CD4-positive, alpha-beta memory T cell (primary cell): Measurements from ENCODE around the gene IMP3. TPM values are rescaled to one million over a fixed set of nuclear protein-coding genes. Genes with fewer than 3 reads are reported as not detected.

ENCODE experiments used
- CTCF ChIA-PET: fragments of 350-600 bp; sonication (Branson Sonifier 250); formaldehyde crosslinking; loops from one replicate; lab custom pipeline; 2021; ENCODE audit warnings: inconsistent platforms; ENCODE audit not compliant: partially characterized antibody; lab: Charles Lee
- POLR2A ChIA-PET: fragments of 350-600 bp; sonication (Branson Sonifier 250); formaldehyde crosslinking; loops from one replicate; lab custom pipeline; 2021; ENCODE audit not compliant: partially characterized antibody; lab: Charles Lee
- DNase-seq, 5 donors: peaks; one replicate each; pipeline versions ENCODE4 v3.0.0 to v3.0.0-alpha.2; 2020 to 2022; ENCODE audit warnings: mixed read lengths in 1 of 5
- H3K27ac ChIP-seq: one replicate; pipeline ENCODE4 v1.7.0; 2013; ENCODE audit warnings: low read depth, low read length
- H3K27me3 ChIP-seq: 2 replicates; pipeline ENCODE4 v1.7.0; 2013; ENCODE audit warnings: mild to moderate bottlenecking, low read length, moderate library complexity; ENCODE audit not compliant: insufficient read depth
- H3K36me3 ChIP-seq: 2 replicates; pipeline ENCODE4 v1.7.0; 2013; ENCODE audit warnings: mild to moderate bottlenecking, low read length, moderate library complexity; ENCODE audit not compliant: insufficient read depth
- H3K4me1 ChIP-seq: 2 replicates; pipeline ENCODE4 v1.7.0; 2013; ENCODE audit warnings: mild to moderate bottlenecking, low read length, moderate library complexity; ENCODE audit not compliant: insufficient read depth
- H3K4me3 ChIP-seq, 2 donors: one replicate each; pipeline ENCODE4 v1.7.0; 2013; ENCODE audit warnings: low read length in 2 of 2, mild to moderate bottlenecking in 1 of 2
- H3K9me3 ChIP-seq, 2 donors: one replicate each; pipeline ENCODE4 v1.7.0; 2013; ENCODE audit warnings: low read length in 2 of 2, control low read depth in 1 of 2; ENCODE audit not compliant: control insufficient read depth in 1 of 2
- H3K27ac Mint-ChIP-seq, 7 donors: one replicate each; pipeline ENCODE4 v1.8.0; 2020 to 2021; ENCODE audit warnings: mixed read lengths in 7 of 7, mild to moderate bottlenecking in 6 of 7, inconsistent platforms in 3 of 7, moderate library complexity in 3 of 7
- H3K27me3 Mint-ChIP-seq, 2 donors: one replicate each; pipeline ENCODE4 v1.8.0; 2020 to 2021; ENCODE audit warnings: mixed read lengths in 2 of 2
- H3K36me3 Mint-ChIP-seq, 2 donors: one replicate each; pipeline ENCODE4 v1.8.0; 2020 to 2021; ENCODE audit warnings: mixed read lengths in 2 of 2, inconsistent platforms in 1 of 2, mild to moderate bottlenecking in 1 of 2
- H3K4me1 Mint-ChIP-seq, 4 donors: one replicate each; pipeline ENCODE4 v1.8.0; 2020 to 2021; ENCODE audit warnings: mixed read lengths in 4 of 4, mild to moderate bottlenecking in 1 of 4
- H3K4me3 Mint-ChIP-seq, 8 donors: one replicate each; pipeline ENCODE4 v1.8.0; 2020 to 2021; ENCODE audit warnings: mixed read lengths in 8 of 8, mild to moderate bottlenecking in 7 of 8, moderate library complexity in 6 of 8, inconsistent platforms in 3 of 8
- H3K9me3 Mint-ChIP-seq, 8 donors: one replicate each; pipeline ENCODE4 v1.8.0; 2020 to 2021; ENCODE audit warnings: mixed read lengths in 8 of 8, mild to moderate bottlenecking in 5 of 8, inconsistent platforms in 3 of 8, moderate library complexity in 1 of 8
- intact Hi-C: fragments of 100-400 bp; cut with micrococcal nuclease; formaldehyde crosslinking; loops from one replicate; pipeline ENCODE4 v1.15.1; 2023
- polyA plus RNA-seq, 2 donors: library from polyadenylated mRNA; unstranded; fragments of 300-500 nt; fragmentation: Illumina TruSeq; gene quantifications; one replicate each; pipeline ENCODE4 v1.2.3, GENCODE V29; 2021
- total RNA-seq, 2 experiments: library from RNA; stranded (reverse); gene quantifications; one replicate each; pipeline ENCODE4 v1.2.3, GENCODE V29; 2021

IMP3 gene
- total and polyA plus RNA-seq, 4 experiments from 2014 or later, result 85.5 to 211 (median 144) TPM

DNA sequence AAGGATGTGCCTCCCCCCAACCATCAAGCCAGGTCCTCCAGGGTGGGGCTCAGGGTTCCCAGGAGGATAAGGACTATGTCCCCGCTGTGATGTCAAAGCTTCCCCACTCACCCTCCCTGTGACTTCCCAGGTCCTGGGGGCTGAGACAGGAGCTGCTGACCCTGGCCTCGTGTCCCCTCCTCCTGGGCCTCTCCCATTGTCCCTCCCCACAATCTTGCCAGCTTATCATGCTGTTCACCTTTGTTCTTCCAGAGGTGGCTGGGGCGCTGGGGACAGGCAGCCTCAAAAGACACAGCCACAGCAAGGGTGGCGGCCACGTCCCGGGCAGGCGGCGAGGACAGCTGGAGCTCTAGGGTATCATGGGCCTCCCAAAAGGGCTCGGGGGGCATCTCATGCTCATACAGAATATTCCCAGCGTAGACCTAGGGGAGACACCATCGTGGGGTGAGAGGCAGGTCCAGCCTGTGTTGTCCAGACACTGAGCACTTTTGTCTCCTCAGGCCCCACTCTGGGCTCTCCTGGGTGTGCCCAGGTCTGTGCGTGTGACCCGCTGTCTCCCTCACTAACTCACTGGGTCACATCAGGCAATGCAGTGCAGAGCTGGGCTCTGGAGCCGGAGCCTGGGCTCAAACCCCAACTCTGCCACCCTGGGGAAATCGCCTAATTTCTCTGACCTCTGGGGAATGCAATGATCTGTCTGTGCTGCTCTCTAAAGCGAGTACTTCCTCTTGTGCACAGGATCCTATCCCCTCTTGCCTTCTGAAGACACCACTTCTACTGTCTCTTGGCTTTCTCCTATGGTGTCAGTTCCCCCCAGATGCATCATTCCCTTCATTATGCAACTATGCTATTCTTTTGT is 37.7 kb upstream of the IMP3 start:
- Histone ChIP-seq H3K9me3 (no peaks in the 10 kb centered on the region), H3K4me3 (no peak overlapping the region), H3K36me3 (no peaks in the 10 kb centered on the region), H3K27me3 (no peaks in the 10 kb centered on the region), H3K27ac (no peak overlapping the region), H3K4me1 (no peaks in the 10 kb centered on the region)
- intact Hi-C loops, result no loop called here
- Mint-ChIP-seq H3K9me3 (no peaks in the 10 kb centered on the region), H3K4me1 (no peaks in the 10 kb centered on the region), H3K4me3 (no peak overlapping the region), H3K27me3 (no peaks in the 10 kb centered on the region), H3K27ac (no peak overlapping the region), H3K36me3 (no peaks in the 10 kb centered on the region)
- ChIA-PET POLR2A (interaction anchor here (0.8 kb wide), 1 partner anchor 99 kb away, joined by 3 read pairs; the partner anchor contains the start of gene PTPN9), CTCF (no interaction called here)
- DNase-seq, result no peak

DNA sequence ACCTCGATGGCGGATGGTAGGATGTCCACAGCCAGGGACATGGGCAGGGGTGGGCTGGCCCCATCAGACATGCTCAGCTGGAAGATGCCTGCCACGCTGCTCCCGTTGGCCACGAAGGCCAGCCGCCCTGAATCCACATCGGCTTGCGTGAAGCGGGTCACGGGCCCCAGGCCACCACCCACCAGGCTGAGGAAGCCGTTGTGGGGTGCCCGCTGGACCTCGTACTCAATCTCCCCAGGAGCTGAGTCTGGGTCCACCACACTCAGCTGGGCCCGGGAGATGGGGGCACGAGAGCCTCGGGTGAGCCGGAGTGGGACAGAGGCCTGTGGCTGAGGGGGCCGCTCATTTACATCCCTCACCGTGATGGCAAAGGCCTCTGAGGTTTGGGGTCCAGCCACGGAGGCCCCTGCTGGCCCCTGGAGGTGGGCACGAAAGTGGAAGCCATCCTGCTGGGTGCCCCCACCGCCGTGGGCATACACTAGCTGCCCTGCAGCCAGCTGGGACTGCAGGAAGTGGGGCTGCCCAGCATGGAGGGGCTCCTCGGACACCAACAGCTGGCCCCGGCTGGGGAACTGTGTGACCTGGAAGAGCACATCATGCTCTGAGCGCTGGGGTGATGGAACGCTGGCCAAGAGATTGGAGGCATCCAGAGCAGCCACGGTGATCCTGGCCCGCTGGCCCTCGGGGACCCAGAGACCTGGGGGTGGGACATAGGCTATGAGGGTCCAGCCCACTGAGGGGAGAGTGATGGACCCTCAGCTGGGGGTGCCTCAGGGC is 36.9 kb upstream of the IMP3 start:
- CTCF ChIA-PET, result interaction anchor here (1.3 kb wide), 1 partner anchor 9 kb away, joined by 3 read pairs; no protein-coding TSS in a partner anchor
- intact Hi-C loops, result no loop called here
- Histone ChIP-seq H3K27ac (no peak overlapping the region), H3K27me3 (no peaks in the 10 kb centered on the region), H3K4me3 (no peak overlapping the region), H3K36me3 (no peaks in the 10 kb centered on the region), H3K9me3 (no peaks in the 10 kb centered on the region), H3K4me1 (no peaks in the 10 kb centered on the region)
- no peak for DNase-seq
- no peak overlapping the region for H3K27ac Mint-ChIP-seq
- no peaks in the 10 kb centered on the region for H3K36me3 Mint-ChIP-seq
- H3K27me3 Mint-ChIP-seq, result no peaks in the 10 kb centered on the region
- H3K4me1 Mint-ChIP-seq, result no peaks in the 10 kb centered on the region
- H3K9me3 Mint-ChIP-seq, result no peaks in the 10 kb centered on the region
- no peak overlapping the region for H3K4me3 Mint-ChIP-seq
- POLR2A ChIA-PET, result no interaction called here

DNA sequence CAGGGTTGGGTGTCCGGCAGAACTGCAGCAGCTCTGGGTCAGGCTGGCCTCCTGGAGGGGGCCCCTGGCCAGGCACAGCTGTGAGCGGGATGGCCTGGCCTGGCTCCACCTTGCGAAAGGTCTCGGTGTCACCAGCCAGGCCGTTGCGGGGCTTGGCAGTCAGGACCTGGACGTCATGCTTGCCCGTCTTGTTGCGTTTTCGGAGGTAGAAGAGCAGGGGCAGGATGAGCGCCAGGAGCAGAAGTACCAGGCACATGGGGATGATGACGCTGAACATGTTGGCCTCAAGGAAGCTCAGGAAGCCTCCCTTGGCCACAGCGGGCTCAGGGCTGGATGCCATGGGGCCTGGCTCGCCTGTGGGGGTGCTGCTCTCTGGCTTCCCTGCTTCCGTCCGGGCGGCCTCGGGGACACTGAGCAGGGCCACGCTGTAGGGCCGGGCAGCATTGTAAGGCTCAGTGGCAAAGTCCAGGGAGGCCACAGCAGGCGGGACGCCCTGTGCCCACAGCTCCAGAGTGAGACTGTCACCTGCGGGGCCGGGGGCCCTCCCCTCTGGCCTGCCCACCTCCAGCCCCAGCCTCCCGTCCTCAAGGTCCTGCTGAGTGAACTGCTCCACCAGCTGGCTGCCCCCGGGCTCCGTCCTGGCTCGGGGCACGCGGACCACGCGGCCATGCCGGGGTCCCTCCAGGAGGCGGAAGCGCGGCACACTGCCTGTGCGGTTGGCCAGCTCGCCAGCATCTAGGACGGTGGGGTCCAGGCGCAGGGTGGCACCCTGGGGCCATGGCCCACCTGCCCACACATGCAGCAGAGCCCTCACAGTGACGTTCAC is 35.8 kb upstream of the IMP3 start:
- H3K27ac ChIP-seq, result no peak overlapping the region
- H3K4me3 Mint-ChIP-seq, result no peak overlapping the region
- H3K36me3 ChIP-seq, result no peaks in the 10 kb centered on the region
- H3K9me3 Mint-ChIP-seq, result no peaks in the 10 kb centered on the region
- no peaks in the 10 kb centered on the region for H3K27me3 ChIP-seq
- no peak for DNase-seq
- intact Hi-C loops, result no loop called here
- POLR2A ChIA-PET, result no interaction called here
- no peaks in the 10 kb centered on the region for H3K4me1 ChIP-seq
- CTCF ChIA-PET, result interaction anchor here (1.3 kb wide), 1 partner anchor 10 kb away, joined by 3 read pairs; no protein-coding TSS in a partner anchor
- H3K27ac Mint-ChIP-seq, result no peak overlapping the region
- no peak overlapping the region for H3K4me3 ChIP-seq
- H3K36me3 Mint-ChIP-seq, result no peaks in the 10 kb centered on the region
- H3K27me3 Mint-ChIP-seq, result no peaks in the 10 kb centered on the region
- H3K4me1 Mint-ChIP-seq, result no peaks in the 10 kb centered on the region
- no peaks in the 10 kb centered on the region for H3K9me3 ChIP-seq

DNA sequence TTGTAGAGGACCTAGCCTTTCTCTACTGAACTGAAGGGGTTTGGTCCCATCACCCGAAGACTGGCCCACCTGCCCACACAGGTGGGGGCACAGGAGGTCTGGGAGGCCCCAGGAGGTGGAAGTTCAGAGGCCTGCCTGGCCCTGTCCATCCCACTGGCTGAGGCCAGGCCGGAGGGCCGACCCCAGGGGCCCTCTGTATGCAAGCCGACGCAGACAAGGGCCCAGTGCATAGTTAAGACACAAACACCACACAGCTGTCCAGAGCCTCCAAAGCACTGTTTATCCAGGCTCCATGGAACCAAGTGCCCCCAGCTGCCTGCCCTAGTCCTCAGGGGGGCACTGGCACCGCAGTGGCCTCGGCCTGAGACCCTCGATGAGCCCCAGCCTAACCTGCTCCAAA is 34.3 kb upstream of the IMP3 start:
- Histone ChIP-seq H3K9me3 (no peaks in the 10 kb centered on the region), H3K27me3 (no peaks in the 10 kb centered on the region), H3K27ac (no peak overlapping the region), H3K4me1 (no peaks in the 10 kb centered on the region), H3K4me3 (no peak overlapping the region), H3K36me3 (no peaks in the 10 kb centered on the region)
- Mint-ChIP-seq H3K27me3 (no peaks in the 10 kb centered on the region), H3K4me1 (no peaks in the 10 kb centered on the region), H3K4me3 (no peak overlapping the region), H3K36me3 (no peaks in the 10 kb centered on the region), H3K9me3 (no peaks in the 10 kb centered on the region), H3K27ac (no peak overlapping the region)
- ChIA-PET POLR2A (no interaction called here), CTCF (no interaction called here)
- DNase-seq, result no peak
- intact Hi-C loops, result no loop called here

DNA sequence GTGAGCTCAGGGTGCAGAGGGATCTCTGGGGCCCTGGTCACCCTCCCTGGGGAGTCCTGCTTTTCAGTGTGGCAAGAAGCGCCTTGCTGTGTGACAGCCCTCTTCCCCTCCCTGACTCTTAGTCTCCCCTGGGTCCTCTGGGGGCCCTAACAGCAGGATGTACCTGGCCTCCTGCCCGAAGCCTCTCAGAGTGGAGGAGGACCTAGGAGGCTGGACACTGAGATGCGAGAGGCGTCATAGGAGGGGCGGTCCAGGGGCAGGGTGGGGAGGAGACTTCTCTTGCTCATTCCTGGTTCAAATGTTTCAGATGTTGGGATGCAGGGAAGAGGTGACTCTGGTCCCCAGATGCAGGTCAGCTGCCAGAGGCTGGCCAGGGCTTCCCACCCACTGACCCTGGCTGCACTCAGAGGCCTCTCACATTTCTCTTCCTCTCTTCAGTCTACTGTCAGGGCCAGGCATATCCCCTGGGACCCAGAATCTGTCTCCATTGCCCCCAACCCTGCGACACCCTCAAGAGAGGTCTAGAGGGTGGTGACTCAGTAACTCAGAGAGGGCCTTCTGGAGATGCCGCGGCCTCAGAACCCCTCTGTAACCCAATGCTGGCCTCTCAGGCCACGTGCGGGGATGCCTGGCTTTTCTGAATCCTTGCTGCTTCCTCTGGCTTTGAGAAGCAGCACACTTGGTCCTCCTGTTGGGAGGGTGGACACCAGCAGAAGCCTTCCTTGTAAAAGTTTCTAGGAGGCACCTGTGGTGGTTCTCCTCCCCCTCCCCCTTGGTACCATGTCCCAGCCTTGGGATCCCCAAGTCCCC is 33.6 kb upstream of the IMP3 start:
- no peaks in the 10 kb centered on the region for H3K36me3 ChIP-seq
- H3K27ac ChIP-seq, result no peak overlapping the region
- Mint-ChIP-seq H3K9me3 (no peaks in the 10 kb centered on the region), H3K4me1 (no peaks in the 10 kb centered on the region), H3K4me3 (no peak overlapping the region), H3K36me3 (no peaks in the 10 kb centered on the region), H3K27me3 (no peaks in the 10 kb centered on the region), H3K27ac (no peak overlapping the region)
- no peak overlapping the region for H3K4me3 ChIP-seq
- ChIA-PET CTCF (no interaction called here), POLR2A (no interaction called here)
- H3K9me3 ChIP-seq, result no peaks in the 10 kb centered on the region
- intact Hi-C loops, result no loop called here
- no peak for DNase-seq
- no peaks in the 10 kb centered on the region for H3K4me1 ChIP-seq
- no peaks in the 10 kb centered on the region for H3K27me3 ChIP-seq

DNA sequence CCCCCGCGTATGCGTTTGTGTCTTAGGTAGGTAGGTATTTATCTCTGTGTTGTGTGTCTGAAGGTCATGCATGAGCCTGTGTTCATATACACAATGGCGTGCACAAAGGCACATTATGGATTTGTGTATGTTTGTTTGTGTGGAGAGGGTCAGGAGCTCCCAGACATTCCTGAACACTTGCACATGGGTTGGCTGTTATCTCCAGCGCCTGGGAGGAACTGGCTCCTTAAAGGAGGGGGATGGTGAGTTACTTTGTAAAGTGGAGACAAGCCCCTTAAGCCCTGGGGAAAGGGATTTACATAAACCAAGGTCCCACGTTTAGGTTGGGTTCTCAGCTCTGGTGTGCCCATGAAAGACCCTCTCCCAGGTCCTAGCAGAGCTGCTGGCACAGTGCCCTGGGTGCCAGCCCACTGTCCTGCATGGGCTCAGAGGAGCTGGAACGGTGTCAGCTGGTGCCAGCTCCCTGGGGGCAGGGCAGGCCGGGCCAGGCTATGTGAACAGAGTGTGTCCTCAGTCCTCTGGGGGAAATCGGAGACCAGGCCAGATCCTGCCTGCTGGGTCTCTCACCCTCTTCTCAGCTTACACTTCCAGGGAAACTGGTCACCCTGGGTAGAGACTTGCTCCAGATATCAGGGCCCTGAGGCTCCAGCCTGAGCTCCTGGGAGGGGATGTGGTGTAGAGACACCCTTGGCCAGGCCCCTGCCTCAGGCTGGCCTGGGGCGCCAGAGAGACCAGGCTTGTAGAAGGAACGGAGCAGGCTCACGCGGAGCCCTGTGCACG is 32.8 kb upstream of the IMP3 start:
- no peak for DNase-seq
- no peaks in the 10 kb centered on the region for H3K27me3 ChIP-seq
- H3K4me3 ChIP-seq, result no peak overlapping the region
- ChIA-PET POLR2A (no interaction called here), CTCF (interaction anchor here (0.5 kb wide), 1 partner anchor 166 kb away, joined by 3 read pairs; no protein-coding TSS in a partner anchor)
- no peaks in the 10 kb centered on the region for H3K9me3 ChIP-seq
- no peaks in the 10 kb centered on the region for H3K27me3 Mint-ChIP-seq
- H3K4me1 Mint-ChIP-seq, result no peaks in the 10 kb centered on the region
- H3K27ac ChIP-seq, result no peak overlapping the region
- no peaks in the 10 kb centered on the region for H3K36me3 Mint-ChIP-seq
- H3K4me3 Mint-ChIP-seq, result no peak overlapping the region
- intact Hi-C loops, result no loop called here
- H3K36me3 ChIP-seq, result no peaks in the 10 kb centered on the region
- no peak overlapping the region for H3K27ac Mint-ChIP-seq
- no peaks in the 10 kb centered on the region for H3K4me1 ChIP-seq
- no peaks in the 10 kb centered on the region for H3K9me3 Mint-ChIP-seq
